ACC112 (cell line): ENCODE results near the gene CIB4.

Source experiments
- H2AFZ ChIP-seq: fragments of 200-600 bp; sonication (generic); one replicate; pipeline ENCODE4 v1.6.0; 2017; ENCODE audit warnings: antibody characterized with exemption, low read length; ENCODE audit not compliant: unreplicated experiment
- H3K27ac ChIP-seq: fragments of 200-600 bp; sonication (generic); 2 replicates; pipeline ENCODE4 v1.5.1; 2014; ENCODE audit warnings: low read depth, mild to moderate bottlenecking, antibody characterized with exemption, low read length, moderate library complexity
- H3K27me3 ChIP-seq: fragments of 200-600 bp; sonication (generic); 2 replicates; pipeline ENCODE4 v1.6.1; 2014; ENCODE audit warnings: mild to moderate bottlenecking, antibody characterized with exemption, low read length, moderate library complexity, mixed read lengths; ENCODE audit not compliant: insufficient read depth
- H3K36me3 ChIP-seq: fragments of 200-600 bp; sonication (generic); 2 replicates; pipeline ENCODE4 v1.6.1; 2016; ENCODE audit warnings: mild to moderate bottlenecking, antibody characterized with exemption, low read length, moderate library complexity, mixed read lengths; ENCODE audit not compliant: insufficient read depth
- H3K4me1 ChIP-seq: fragments of 200-600 bp; sonication (generic); one replicate; pipeline ENCODE4 v1.6.1; 2016; ENCODE audit warnings: low read length, mixed read lengths; ENCODE audit not compliant: insufficient read depth, unreplicated experiment, control insufficient read depth
- H3K4me3 ChIP-seq: fragments of 200-600 bp; sonication (generic); 2 replicates; pipeline ENCODE4 v1.5.1; 2014; ENCODE audit warnings: mild to moderate bottlenecking, low read depth, low read length
- H3K79me2 ChIP-seq: fragments of 200-600 bp; sonication (generic); one replicate; pipeline ENCODE4 v1.6.0; 2016; ENCODE audit warnings: low read length; ENCODE audit not compliant: control insufficient read depth, unreplicated experiment, insufficient read depth

Gene CIB4

GRCh38 chr2:26640781-26641564, at the start of gene CIB4:
TSS of gene CIB4 (minus strand) at chr2:26641366. CDS start at chr2:26641314, 52 bp downstream.
- no peaks in the 10 kb centered on the region for H3K79me2 ChIP-seq
- H3K36me3 ChIP-seq: no peaks in the 10 kb centered on the region
- no peak within 1 kb of the TSS for H3K4me3 ChIP-seq
- H3K4me1 ChIP-seq: peaks cover 9% of the 10 kb centered on the region
- peaks cover 16% of the 10 kb centered on the region for H3K27me3 ChIP-seq
- H3K27ac ChIP-seq: no peak within 1 kb of the TSS
- H2AFZ ChIP-seq: peak within 1 kb of the TSS; percentile 50

- H3K36me3 ChIP-seq: no peaks in the 10 kb centered on the region
- no peaks in the 10 kb centered on the region for H3K79me2 ChIP-seq
- no peaks in the 10 kb centered on the region for H3K4me1 ChIP-seq
- H3K27ac ChIP-seq: no peak overlapping the region
- no peak overlapping the region for H3K4me3 ChIP-seq
- H3K27me3 ChIP-seq: peaks cover 82% of the 10 kb centered on the region
- no peak overlapping the region for H2AFZ ChIP-seq
Measured at GRCh38 chr2:26687801-26688200, 46.6 kb upstream of the CIB4 start.

GRCh38 chr2:26687328-26687727, 46.2 kb upstream of the CIB4 start:
- Histone ChIP-seq H3K36me3 (no peaks in the 10 kb centered on the region), H3K4me1 (no peaks in the 10 kb centered on the region), H3K4me3 (no peak overlapping the region), H2AFZ (no peak overlapping the region), H3K79me2 (no peaks in the 10 kb centered on the region), H3K27ac (no peak overlapping the region), H3K27me3 (peaks cover 84% of the 10 kb centered on the region)

GRCh38 chr2:26685989-26686839, 45.0 kb upstream of the CIB4 start:
- Histone ChIP-seq H3K4me1 (no peaks in the 10 kb centered on the region), H3K27me3 (peaks cover 76% of the 10 kb centered on the region)

GRCh38 chr2:26685341-26685740, 44.2 kb upstream of the CIB4 start:
- no peak overlapping the region for H3K27ac ChIP-seq
- H3K4me3 ChIP-seq: no peak overlapping the region

More at GRCh38 chr2:26685989-26686839, 45.0 kb upstream of the CIB4 start:
- no peak overlapping the region for H2AFZ ChIP-seq
- H3K79me2 ChIP-seq: no peaks in the 10 kb centered on the region
- no peaks in the 10 kb centered on the region for H3K36me3 ChIP-seq
- no peak overlapping the region for H3K4me3 ChIP-seq
- H3K27ac ChIP-seq: no peak overlapping the region

GRCh38 chr2:26683583-26683982, 42.4 kb upstream of the CIB4 start:
- H3K27me3 ChIP-seq: peaks cover 68% of the 10 kb centered on the region

More at GRCh38 chr2:26685341-26685740, 44.2 kb upstream of the CIB4 start:
- Histone ChIP-seq H3K27me3 (peaks cover 73% of the 10 kb centered on the region), H3K36me3 (no peaks in the 10 kb centered on the region), H3K4me1 (no peaks in the 10 kb centered on the region), H2AFZ (no peak overlapping the region), H3K79me2 (no peaks in the 10 kb centered on the region)

GRCh38 chr2:26682155-26682554, 41.0 kb upstream of the CIB4 start:
- Histone ChIP-seq H2AFZ (no peak overlapping the region), H3K4me3 (no peak overlapping the region), H3K79me2 (no peaks in the 10 kb centered on the region), H3K36me3 (no peaks in the 10 kb centered on the region), H3K27ac (no peak overlapping the region), H3K27me3 (peaks cover 53% of the 10 kb centered on the region), H3K4me1 (peaks cover 9% of the 10 kb centered on the region)

More at GRCh38 chr2:26683583-26683982, 42.4 kb upstream of the CIB4 start:
- Histone ChIP-seq H3K79me2 (no peaks in the 10 kb centered on the region), H3K4me1 (no peaks in the 10 kb centered on the region), H3K36me3 (no peaks in the 10 kb centered on the region), H3K4me3 (no peak overlapping the region), H2AFZ (no peak overlapping the region), H3K27ac (no peak overlapping the region)

- Histone ChIP-seq H3K27ac (no peak overlapping the region), H3K4me3 (no peak overlapping the region), H3K36me3 (no peaks in the 10 kb centered on the region), H3K79me2 (no peaks in the 10 kb centered on the region), H2AFZ (no peak overlapping the region), H3K4me1 (peaks cover 9% of the 10 kb centered on the region), H3K27me3 (peaks cover 48% of the 10 kb centered on the region)
Measured at GRCh38 chr2:26681656-26682055, 40.5 kb upstream of the CIB4 start.

- H3K4me3 ChIP-seq: no peak overlapping the region
Measured at GRCh38 chr2:26679867-26680266, 38.7 kb upstream of the CIB4 start.

GRCh38 chr2:26678035-26678434, 36.9 kb upstream of the CIB4 start:
- Histone ChIP-seq H3K27me3 (peaks cover 24% of the 10 kb centered on the region), H3K4me1 (peaks cover 9% of the 10 kb centered on the region), H3K4me3 (no peak overlapping the region), H3K36me3 (no peaks in the 10 kb centered on the region), H3K27ac (no peak overlapping the region), H3K79me2 (no peaks in the 10 kb centered on the region), H2AFZ (no peak overlapping the region)

More at GRCh38 chr2:26679867-26680266, 38.7 kb upstream of the CIB4 start:
- no peaks in the 10 kb centered on the region for H3K36me3 ChIP-seq
- H3K27ac ChIP-seq: no peak overlapping the region
- H3K4me1 ChIP-seq: peaks cover 9% of the 10 kb centered on the region
- H3K27me3 ChIP-seq: peaks cover 30% of the 10 kb centered on the region
- H3K79me2 ChIP-seq: no peaks in the 10 kb centered on the region
- H2AFZ ChIP-seq: no peak overlapping the region
